Transverse colon (tissue), 4 donors: ENCODE measurements around the gene RNF4.

ENCODE experiments used
- POLR2AphosphoS5 ChIP-seq, 3 donors: sonication (generic); formaldehyde crosslinking; IDR thresholded peaks; one replicate each; pipeline ENCODE4 v1.6.1; 2016; ENCODE audit warnings: antibody characterized with exemption in 3 of 3
- TF ChIP-seq, protein P1 (sequence below), 5 experiments: fragments of 200-600 bp in 3 of 5; fragments of 450-650 bp in 2 of 5; sonication (generic) in 3 of 5; IDR thresholded peaks; 1 replicate in 2 of 5; 2 replicates in 3 of 5; pipeline ENCODE4 v1.5.1; 2016 to 2017; ENCODE audit warnings: antibody characterized with exemption in 5 of 5, inconsistent platforms in 3 of 5, mild to moderate bottlenecking in 2 of 5, moderate library complexity in 1 of 5

DNA sequence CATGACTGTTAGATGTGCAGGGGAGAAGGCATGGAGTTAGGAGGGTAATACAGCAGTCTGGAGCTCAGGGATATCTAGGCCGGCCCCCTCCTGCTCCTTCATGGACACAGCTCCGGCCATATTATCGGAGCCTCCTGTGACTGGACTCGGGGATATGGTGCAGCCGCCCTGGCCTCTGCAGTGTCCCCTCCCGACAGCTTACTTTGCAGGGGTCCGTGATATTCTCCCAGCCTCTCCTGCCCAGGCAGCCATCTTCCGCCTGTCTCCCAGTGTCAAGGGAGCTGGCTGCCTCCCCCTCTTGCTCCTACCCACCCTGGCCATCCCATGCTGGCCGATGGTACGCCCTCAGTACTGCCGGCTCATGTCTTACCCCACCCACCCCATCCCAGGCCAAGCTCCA lies 19.9 kb upstream of the RNF4 start:
- TF ChIP-seq, protein P1, sequence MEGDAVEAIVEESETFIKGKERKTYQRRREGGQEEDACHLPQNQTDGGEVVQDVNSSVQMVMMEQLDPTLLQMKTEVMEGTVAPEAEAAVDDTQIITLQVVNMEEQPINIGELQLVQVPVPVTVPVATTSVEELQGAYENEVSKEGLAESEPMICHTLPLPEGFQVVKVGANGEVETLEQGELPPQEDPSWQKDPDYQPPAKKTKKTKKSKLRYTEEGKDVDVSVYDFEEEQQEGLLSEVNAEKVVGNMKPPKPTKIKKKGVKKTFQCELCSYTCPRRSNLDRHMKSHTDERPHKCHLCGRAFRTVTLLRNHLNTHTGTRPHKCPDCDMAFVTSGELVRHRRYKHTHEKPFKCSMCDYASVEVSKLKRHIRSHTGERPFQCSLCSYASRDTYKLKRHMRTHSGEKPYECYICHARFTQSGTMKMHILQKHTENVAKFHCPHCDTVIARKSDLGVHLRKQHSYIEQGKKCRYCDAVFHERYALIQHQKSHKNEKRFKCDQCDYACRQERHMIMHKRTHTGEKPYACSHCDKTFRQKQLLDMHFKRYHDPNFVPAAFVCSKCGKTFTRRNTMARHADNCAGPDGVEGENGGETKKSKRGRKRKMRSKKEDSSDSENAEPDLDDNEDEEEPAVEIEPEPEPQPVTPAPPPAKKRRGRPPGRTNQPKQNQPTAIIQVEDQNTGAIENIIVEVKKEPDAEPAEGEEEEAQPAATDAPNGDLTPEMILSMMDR (IDR thresholded peaks at IDR 0.05), result no peak
- TF ChIP-seq POLR2AphosphoS5 (IDR thresholded peaks at IDR 0.05), result no peak
